ENCODE measurements around the gene TXNL4B. TPM values are rescaled to one million over a fixed set of nuclear protein-coding genes. Genes with fewer than 3 reads are reported as not detected.

Gene TXNL4B
- total RNA-seq, 1 donor from 2014 or later: 6.5 TPM

GRCh38 chr16:72112906-72113615, 19.6 kb upstream of the TXNL4B start:
- DNase-seq (ENCODE audit: low read depth): no peak
- no peak overlapping the region for H3K4me3 ChIP-seq (ENCODE audit: low read depth, low read length)
- TF ChIP-seq CTCF (conservative IDR thresholded peaks at IDR 0.05; ENCODE audit: low read depth, low read length): no peak

DNA sequence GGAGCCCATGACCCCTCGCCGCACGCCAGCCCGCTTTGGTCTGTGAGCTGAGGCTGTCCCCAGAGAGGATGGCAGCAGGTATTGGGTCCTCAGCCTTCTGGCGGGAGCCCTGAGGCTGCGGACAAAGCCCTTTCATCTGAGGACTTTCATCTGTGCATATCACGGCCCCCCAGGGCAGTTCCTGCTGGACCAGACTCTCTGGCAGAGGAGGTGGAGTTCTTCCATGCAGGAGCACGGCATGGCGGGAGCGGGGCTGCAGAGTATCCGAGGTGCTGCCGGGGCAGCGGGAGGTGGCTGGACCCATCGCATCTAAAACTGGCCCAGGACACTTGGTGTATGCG, 19.0 kb upstream of the TXNL4B start:
- H3K4me3 ChIP-seq (ENCODE audit: low read depth, low read length): no peak overlapping the region
- DNase-seq (ENCODE audit: low read depth): no peak
- TF ChIP-seq CTCF (conservative IDR thresholded peaks at IDR 0.05; ENCODE audit: low read depth, low read length): no peak

DNA sequence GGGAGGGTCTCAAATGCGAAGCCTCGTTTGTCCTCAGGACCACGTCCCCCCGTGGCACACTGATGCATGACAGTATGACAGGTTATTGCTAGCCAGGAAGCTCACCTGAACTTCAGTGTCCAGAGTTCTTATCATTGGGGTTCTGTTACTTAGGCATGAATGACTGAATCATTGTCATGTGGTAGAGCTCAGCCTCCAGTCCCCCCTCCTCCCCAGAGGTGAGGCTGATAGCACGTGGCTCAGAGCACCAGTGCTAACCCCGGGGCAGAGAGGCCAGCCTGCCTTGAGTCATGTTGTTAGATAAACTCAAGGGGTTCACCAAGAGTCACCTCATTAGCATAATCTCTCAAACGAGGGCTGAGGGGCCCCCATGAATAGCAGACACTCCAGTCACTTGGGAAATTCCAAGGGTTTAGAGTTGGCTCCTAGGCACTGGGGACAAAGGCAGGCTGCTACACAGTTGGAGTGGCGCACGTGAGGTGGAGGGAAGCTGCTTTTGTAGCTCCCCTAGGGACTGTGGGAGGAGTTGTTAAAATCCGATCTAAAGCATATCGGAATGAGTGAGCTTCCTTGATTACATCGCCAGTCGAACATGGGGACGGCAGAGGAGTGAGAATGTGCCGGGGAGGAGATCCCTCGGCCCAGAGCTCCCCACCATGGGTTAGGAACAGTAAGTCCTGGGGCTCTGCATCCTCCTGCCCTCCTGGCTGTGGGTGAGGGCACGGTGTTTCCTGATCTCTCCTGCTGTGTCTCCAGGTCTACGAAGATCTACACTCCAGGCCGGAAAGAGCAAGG, 18.4 kb upstream of the TXNL4B start:
- DNase-seq (ENCODE audit: low read depth): no peak
- TF ChIP-seq CTCF (conservative IDR thresholded peaks at IDR 0.05; ENCODE audit: low read depth, low read length): no peak
- H3K4me3 ChIP-seq (ENCODE audit: low read depth, low read length): no peak overlapping the region

GRCh38 chr16:72110662-72111615, 17.5 kb upstream of the TXNL4B start:
- DNase-seq (ENCODE audit: low read depth): no peak
- no peak overlapping the region for H3K4me3 ChIP-seq (ENCODE audit: low read depth, low read length)
- no peak for TF ChIP-seq CTCF (conservative IDR thresholded peaks at IDR 0.05; ENCODE audit: low read depth, low read length)

DNA sequence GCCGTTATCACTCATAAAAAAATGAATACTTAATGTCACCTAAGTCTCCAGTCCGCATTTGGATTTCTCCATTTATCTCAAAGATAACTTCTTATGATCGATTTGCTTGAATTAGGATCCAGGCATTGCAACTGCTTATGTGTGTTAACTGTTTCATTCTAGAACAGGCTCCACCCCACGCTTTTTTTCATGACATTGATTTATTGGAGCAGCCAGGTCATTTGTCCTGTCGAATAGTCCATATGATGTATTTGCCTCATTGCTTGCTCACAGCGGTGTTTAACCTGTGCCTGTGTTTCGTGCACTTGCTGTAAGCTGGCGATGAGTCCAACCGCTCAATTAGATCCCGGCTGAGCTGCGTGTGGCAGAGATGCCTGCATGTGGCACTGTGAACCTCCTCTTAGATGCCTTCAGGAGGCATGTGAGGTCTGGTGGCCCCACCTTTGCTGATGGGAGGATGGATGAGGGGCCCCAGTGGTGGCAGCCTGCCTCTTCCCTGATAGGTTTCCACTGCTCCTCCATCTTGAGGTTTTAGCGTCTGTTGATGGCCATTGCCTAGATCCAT, 16.6 kb upstream of the TXNL4B start:
- DNase-seq (ENCODE audit: low read depth): no peak
- TF ChIP-seq CTCF (conservative IDR thresholded peaks at IDR 0.05; ENCODE audit: low read depth, low read length): no peak
- no peak overlapping the region for H3K4me3 ChIP-seq (ENCODE audit: low read depth, low read length)

- no peak for DNase-seq (ENCODE audit: low read depth)
- no peak overlapping the region for H3K4me3 ChIP-seq (ENCODE audit: low read depth, low read length)
- no peak for TF ChIP-seq CTCF (conservative IDR thresholded peaks at IDR 0.05; ENCODE audit: low read depth, low read length)
Observed at GRCh38 chr16:72109300-72109699, 15.9 kb upstream of the TXNL4B start.

Data from epithelial cell of proximal tubule (primary cell).